GM19025 (cell line): Measurements from ENCODE around the gene REEP3.
A peak's percentile ranks its signal among the peaks of the same experiment; 100 is the strongest.
"Not testable (repeated sequence)": the region's sequence is repeated elsewhere in the genome, so short reads cannot be mapped to it uniquely, and the experiment has no call there.

Experiments used
- ATAC-seq: cut with Tn5 transposase; IDR thresholded peaks from one replicate; pipeline ENCODE4 v1.9.1; 2021; ENCODE audit warnings: mild to moderate bottlenecking, low read depth, moderate library complexity; ENCODE audit not compliant: unreplicated experiment

REEP3 gene

DNA sequence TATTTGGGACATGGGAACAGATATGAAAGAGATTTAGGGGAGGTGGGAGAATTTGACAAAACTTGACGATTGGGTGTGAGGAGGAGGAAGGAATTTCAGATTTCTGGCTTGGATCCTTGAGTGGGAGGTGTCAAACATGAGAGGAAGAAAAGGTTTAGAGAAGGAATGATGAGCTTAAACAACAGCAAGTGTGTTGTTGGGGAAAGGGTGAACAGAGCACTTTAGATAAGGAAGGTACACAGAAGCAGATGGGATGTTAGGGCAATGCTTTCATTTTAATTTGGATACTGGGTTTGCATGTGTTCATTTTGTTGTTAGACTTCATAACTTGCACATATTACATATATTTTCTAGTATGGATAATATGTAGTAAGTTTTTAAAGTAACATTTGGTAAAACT lies 23.2 kb downstream of the REEP3 start:
- no peak for ATAC-seq

DNA sequence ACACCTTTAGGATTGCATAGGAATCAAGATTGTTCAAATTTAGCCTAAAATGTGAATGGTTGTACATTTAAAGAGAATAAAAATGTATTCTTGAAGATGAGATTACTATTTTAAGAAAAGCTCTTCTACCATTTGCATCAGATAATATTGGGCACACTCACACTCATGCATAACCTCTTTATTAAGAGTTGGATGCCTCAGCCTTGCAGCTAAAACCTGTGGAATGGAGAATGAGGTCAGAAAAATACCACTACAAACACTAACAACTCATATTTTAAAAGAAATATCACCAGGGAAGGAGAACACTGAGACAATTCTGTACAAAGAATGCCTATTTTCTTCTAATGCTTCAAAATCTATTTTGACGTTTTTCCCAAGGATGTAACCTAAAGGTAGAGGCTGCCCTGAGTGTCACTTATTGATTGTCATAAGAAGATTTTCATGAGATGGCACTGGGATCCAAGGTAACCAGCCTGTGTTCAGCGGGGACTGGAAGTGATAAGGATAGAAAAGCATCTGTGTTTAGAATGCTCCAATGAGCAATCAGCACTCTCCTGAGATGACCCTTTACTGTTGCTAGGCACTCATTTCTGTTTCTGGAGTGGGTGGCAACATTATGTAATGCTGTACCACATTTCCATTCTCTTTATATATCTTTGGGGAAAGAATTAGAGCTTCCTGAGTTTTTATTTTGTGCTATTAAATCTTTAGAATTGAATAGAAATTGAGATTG lies 26.6 kb downstream of the REEP3 start:
- ATAC-seq: no peak

DNA sequence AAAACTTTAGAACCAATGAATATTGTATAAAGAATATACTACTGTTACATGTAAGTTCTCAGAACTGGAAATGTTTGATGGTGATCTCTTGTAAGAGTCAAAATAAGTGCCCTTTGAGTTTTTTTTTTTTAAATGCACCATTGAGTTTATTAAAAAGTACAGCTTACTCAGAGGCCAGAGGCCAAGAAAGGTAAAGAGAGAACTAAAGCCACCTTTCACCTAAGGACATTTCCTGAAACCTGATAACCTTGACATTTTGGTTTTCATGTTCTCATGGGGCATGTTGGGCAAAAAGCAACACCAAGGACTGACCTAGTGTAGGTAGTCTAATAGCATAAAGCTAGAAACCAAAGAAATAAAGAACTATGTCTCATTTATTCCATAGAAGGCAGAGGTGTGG lies 27.7 kb downstream of the REEP3 start:
- ATAC-seq: no peak

DNA sequence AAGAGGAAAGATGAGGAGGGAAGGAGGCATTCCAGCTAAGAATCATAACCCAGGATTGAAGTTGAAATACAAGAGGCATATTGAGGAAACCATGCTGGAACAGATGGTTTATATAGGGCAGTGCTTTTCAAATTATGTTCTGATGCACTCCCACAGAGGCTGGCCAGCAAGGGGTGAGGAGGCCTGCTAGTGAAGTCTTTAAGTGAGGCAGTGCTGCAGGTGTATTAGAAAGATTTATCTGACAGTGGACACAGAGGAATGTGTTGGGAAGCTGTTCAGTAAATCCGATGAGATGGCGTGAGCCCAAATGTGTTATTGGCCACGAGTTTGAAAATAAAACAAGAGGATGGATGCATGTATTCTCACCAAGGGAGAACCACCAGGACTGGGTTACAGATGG lies 28.6 kb downstream of the REEP3 start:
- no peak for ATAC-seq

DNA sequence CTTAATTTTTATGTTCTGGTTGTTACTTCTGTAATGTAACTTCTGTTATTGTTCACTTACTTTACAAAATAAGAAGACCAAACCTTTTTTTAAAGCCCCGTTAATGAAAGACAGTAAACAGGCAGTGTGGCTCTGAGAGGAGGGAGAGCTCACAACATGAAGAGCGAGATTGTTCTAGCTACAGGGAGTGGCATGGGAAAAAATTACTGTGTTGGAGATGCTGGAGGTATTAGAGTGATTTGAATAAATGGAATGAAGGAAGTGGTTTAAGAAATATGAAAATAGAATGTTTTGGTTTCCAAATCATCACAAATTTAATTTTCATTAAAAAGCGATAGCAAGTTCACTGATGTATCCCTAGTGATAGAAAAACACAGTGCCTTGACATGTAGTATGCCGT lies 31.8 kb downstream of the REEP3 start:
- no peak for ATAC-seq

DNA sequence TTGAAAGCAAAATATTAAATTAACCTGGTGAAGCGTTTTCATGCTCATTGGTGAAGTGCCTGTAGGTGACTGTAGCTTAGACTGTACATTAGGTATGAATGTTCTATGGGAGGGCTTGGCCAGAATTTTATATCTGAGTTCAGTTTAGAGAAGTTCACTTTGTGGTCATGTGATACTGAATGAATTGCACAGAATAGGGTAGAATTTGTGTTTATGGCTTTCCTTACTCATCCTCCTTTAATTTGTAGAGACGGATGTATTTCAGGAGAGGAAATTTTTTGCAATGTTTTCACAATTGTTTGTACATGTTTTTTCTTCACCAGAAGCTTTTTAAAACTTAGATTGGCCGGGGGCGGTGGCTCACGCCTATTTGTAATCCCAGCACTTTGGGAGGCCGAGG lies 32.3 kb downstream of the REEP3 start:
- no peak for ATAC-seq

DNA sequence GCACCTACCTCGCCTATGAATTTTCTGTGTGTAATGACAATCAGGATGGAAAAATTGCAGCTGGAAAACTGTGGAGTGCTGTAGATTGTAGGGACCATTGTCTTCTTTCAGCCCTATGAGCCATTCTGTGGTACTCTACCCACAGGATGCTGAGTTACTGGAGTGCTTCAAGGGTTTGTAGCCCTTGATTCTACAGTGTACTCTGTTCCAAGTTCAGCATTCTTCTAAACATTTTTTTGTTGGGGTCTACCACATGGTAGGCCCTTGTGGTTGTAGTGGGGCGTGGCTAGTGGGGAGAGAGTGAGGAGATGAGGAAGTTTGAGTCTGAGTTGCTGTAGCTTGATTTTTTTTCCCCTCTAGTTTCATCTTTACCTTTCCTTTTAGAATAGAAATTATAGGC lies 33.5 kb downstream of the REEP3 start:
- ATAC-seq: peak; percentile 61

DNA sequence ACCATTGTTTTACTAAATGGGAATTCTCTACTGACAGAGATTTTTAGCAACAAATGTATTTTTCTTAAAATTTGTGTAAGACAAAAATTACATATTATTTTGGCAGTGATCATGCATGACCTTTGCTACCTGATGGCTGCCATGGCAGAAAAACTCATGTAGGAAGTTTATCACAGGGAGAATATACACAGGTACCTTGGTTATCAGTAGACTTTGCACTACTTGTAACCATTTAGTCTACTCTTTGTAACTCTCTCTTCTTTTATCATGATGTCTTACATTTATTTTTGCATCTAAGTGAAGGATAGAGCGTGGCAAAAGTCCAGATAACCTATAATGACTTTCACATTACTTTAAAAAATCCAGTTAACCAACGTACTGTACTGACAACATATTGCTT lies 34.1 kb downstream of the REEP3 start:
- ATAC-seq: no peak

DNA sequence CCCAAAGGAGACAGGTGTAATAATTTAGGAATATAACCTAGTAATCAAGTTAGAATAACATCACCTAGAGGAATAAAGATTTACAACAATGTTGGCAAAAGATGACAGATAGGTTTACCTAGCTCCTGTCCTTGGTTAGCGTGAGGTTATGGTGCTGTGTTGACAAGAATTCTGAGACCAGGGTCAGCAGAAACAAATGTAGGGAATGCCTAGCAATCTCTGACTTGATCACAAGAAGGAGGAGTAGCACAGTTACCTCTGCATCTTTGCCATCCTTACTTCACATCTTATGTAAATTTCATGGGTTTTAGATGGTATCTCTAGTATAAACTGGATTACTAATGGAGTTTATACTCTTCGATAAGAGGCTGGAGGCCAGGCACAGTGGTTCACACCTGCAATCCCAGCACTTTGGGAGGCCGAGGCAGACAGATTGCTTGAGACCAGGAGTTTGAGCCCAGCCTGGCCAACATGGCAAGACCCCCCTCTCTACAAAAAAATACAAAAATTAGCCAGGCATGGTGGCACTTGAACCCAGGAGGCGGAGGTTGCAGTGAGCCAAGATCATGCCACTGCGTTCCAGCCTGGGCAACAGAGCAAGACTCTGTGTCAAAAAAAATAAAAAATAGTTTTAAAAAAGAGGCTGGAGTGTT lies 37.1 kb downstream of the REEP3 start:
- ATAC-seq: no peak

DNA sequence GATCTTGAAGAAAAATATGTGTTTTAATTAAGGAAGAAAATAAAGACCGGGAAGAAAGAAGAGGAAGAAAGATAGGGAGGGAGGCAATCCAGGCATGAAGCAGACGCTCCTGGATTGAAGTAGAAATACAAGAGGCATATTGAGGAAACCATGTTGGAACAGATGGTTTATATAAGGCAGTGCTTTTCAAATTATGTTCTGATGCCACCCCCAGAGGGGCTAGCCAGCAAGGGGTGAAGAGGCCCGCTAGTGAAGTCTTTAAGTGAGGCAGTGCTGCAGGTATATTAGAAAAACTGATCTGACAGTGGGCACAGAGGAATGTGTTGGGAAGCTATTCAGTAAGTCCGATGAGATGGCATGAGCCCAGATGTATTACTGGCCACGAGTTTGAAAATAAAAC lies 40.1 kb downstream of the REEP3 start:
- no peak for ATAC-seq

DNA sequence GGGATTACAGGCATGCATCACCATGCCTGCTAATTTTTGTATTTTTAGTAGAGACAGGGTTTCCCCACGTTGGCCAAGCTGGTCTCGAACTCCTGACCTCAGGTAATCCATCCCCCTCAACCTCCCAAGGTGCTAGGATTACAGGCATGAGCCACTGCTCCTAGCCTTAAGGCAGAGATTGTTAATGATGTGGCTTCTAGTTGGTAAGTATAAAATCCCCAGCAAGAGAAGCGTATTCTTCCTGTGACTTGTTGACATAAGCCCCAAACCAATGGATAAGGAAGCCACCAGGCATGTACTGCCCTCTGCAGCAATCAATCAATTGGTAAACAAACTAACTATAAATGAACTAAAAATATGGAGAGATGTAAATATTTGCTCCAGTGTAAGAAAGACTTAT lies 41.2 kb downstream of the REEP3 start:
- ATAC-seq: no peak

DNA sequence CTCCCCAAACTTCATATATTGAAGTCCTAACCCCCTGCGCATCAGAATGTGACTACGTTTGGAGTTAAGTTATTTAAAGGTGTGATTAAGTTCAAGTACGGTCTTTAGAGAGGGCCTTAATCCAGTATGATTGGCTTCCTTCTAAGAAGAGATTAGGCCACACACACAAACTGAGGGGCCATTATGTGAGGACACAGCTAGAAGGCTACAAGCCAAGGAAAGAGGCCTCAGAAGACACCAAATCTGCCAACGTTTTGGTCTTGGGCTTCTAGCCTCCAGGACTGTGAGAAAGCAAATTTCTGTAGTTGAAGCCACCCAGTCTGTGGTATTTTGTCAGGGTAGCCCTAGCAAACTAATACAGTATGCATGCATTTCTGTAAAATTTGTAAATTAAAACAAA lies 41.7 kb downstream of the REEP3 start:
- ATAC-seq: no peak

DNA sequence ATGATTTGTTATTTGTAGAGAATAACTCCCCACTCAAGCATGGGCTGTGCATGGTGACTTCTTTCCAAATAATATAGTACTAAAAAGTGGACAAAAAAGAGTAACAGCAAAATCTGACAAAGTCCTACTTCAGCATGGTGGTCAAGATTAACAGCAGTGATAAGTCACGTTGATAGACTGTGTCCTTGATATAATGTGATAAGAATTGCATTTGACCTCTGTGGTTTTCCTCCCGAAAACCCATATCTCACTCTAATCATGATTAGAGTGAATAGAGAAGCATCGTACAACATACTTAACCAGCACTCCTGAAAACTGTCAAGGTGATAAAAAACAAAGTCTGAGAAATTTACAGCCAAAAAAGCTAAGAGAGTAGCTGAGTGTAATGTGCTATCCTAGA lies 42.4 kb downstream of the REEP3 start:
- no peak for ATAC-seq

DNA sequence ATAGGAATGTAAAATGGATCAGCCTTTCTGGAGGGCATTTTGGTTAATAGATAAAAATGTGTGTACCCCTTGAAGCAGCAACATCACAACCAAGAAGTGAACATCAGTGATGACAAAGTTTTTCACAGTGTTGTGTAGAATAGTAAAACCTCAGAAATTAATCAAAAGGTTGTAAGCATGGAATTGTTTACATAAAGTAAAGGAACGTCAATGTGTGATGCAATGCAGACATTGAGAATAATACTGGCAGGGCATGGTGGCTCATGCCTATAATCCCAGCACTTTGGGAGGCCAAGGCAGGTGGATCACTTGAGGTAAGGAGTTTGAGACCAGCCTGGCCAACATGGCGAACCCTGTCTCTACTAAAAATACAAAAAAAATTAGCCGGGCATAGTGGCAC lies 43.5 kb downstream of the REEP3 start:
- not testable (repeated sequence) for ATAC-seq

DNA sequence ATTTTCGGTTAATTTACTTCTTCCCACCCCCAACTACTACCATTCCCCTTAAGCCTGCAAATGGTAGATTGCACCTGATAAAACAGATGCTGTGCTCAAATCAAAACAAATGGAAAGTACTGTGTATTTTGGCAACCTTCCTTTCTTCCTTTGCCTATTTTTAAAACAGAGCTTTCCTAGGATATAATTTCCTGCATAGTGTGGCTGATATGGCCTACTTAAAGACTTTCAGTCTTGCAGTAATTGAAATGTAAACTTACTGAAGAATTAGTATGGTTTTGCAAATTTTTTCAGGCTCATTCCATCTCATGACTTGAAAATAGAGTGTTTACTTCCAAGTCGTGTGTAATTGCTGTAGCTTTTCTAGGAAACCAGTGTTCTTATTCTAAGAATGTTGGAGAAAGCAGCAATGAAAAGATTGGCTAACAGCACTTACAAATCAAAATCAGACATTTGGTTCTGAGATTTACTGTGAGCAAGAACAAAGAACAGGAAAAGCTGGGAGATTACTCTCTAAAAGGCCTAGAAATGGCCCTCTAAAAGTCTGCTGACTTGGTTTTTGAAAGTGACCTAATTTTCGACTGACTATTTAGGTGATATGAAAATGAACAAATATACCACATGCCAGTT lies 52.0 kb downstream of the REEP3 start:
- no peak for ATAC-seq

DNA sequence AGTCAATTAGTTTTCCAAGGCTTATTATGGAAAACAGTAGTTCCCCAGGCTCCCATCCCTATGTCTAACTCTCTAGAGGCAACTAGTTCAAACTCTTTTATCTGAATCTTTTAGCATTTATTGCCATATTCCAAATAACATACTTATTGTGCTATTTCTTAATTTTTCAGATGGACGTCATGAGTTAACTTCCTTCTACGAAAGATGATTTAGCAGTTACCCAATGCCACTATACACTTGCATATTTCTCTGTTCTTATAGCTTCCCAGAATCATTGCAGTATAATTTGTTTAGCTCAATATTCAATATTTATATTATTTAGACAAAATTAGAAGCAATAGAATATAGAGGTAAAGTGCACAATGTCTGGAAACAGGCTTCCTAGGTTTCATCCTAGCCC lies 52.8 kb downstream of the REEP3 start:
- ATAC-seq: no peak

DNA sequence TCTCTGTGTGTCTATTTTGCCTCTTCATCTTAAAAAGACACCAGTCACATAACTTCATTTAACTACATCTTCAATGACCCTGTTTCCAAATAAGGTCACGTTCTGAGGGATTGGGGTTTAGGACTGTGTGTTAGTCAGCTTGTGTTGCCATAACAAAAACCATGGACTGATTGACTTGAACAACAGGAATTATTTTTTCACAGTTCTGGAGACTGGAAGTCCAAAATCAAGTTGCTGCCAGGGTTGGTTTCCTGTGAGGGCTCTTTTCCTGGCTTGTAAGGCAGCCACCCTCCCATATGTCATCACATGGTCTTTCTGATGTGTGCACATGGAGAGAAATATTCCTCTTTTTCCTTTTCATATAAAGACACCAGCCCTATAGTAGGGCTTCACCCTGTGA lies 55.3 kb downstream of the REEP3 start:
- no peak for ATAC-seq

DNA sequence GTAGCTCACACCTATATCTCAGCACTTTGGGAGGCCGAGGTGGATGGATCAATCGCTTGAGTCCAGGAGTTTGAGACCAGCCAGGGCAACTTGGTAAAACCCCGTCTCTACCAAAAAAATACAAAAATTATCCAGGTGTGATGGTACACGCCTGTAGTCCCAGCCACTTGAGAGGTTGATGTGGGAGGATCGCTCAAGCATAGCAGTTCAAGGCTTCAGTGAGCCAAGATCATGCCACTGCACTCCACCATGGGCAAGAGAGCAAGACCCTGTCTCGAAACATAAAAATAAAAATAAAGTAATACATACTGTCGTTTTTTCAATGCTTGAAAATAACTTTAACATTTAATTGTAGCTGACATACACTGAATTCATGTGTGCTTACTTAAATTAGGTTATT lies 57.3 kb downstream of the REEP3 start:
- no peak for ATAC-seq

DNA sequence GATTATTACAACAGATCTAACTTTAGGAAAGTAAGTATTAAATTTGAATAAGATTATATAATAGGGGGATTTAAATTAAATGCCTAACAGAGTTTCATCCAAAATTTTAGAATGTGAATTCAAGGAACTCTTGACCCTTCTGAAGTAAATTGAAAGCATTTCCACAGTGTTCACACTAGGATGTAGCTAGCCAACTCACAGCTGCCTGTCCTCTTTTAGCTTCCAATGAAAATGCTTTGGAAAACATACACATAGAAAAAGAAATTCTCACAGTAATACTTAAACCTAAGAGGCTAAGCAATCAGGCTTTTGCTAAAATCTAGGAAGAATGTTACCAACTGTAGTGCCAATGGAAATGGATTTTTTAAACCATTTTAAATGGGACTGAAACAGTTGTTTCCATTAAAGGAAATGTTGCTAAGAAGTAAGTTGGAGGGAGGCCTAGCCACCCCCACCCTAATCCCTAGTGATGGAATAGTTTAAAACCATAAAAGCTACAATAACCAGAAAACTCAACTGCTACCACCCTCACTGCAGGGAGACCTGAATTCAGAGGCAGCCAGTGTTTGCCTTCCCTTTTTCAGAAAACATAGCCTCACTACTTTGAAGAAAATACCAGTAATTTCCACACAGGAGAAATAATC lies 58.3 kb downstream of the REEP3 start:
- no peak for ATAC-seq

DNA sequence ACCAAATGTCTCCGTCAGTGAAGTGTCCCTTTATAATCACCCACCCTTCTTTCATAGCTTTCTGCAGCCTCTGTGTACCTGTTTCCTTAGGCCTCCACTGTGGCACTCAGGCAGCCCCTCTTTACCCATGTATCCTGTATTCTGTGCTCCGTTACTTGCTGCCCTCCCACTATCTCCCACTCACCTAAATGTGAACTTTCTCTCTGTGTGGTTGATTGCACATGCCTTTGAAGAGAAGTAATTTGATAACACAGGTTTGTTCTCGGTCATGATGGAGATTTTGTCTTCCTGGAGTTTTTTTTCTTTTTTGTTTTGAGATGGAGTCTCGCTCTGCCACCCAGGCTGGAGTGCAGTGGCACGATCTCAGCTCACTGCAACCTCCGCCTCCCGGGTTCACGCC lies 61.5 kb downstream of the REEP3 start:
- no peak for ATAC-seq

DNA sequence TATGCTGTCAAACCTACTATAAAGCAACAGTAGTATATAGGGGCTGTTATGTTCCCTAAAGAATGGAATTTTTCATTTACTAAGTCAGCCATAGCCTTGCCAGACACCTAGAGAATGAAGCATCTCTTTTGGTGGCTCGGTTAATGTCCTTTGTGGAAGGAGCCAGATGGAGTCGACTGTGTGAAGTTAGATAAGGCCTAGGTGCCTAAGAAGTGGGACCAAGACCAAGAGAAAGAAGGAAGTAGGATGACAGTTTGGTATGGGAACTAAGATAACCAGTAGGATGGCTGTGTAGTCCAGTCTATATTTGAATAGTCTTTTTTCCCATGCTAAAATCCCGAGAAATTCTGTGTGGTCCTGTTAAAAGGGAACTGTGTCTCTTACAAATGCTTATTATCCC lies 62.2 kb downstream of the REEP3 start:
- ATAC-seq: no peak
